Spleen (tissue), 7 donors: ENCODE data around the gene CCR9.

Experiments used
- POLR2A ChIP-seq, 3 donors: fragments of 450-650 bp; IDR thresholded peaks; one replicate each; pipeline ENCODE4 v1.5.1; 2017; ENCODE audit warnings: antibody characterized with exemption in 3 of 3, mild to moderate bottlenecking in 1 of 3
- POLR2AphosphoS5 ChIP-seq, 3 donors: sonication (generic); formaldehyde crosslinking; IDR thresholded peaks; one replicate each; pipeline ENCODE4 v1.5.1; 2017; ENCODE audit warnings: antibody characterized with exemption in 3 of 3
- TF ChIP-seq, protein P1 (sequence below), 11 experiments: fragments of 200-600 bp in 7 of 11; fragments of 450-650 bp in 4 of 11; sonication (generic) in 4 of 11; IDR thresholded peaks in 8 of 11; conservative IDR thresholded peaks in 3 of 11; 1 replicate in 7 of 11; 2 replicates in 4 of 11; pipeline versions ENCODE4 v1.4.0 to v1.8.0; 2016 to 2021; ENCODE audit warnings: antibody characterized with exemption in 11 of 11, inconsistent platforms in 4 of 11, mild to moderate bottlenecking in 1 of 11
- donor health status: DM: no; HTN: no; CAD: no; lungs with moderate emphysema.
- donor health status: DM: no; HTN: no; CAD: no.
- donor health status: DM: no; HTN: no; CAD: no.

DNA sequence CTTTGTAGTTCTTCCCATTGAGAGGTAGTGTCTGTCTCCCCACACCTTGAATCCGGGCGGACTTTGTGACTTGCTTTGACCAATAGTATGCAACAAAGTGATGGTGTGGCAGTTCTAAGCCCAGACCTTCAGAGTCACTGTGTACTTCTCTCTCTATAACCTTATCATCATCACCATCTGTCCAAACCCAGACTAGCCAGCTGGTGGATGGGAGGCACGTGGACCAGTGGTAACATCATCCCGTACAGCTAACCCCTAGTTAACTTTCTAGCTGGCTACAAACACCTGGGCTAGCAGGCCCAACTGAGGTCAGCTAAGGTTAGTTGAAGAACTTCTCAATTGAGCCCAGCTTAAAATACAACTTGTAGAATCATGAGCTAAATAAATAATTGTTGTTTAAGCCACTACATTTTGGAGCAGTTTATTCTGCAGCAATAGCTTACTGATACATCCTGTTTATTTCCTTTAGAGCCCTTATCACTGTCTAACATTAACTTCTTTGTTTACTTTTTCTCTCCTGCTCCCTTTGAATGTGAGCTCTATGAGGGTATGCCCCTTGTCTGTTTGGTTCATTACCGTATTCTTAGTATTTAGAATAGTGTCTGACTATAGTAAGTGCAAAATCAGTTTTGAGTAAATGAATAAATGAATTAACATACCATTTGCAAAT lies 11.5 kb upstream of the CCR9 start:
- TF ChIP-seq, protein P1, sequence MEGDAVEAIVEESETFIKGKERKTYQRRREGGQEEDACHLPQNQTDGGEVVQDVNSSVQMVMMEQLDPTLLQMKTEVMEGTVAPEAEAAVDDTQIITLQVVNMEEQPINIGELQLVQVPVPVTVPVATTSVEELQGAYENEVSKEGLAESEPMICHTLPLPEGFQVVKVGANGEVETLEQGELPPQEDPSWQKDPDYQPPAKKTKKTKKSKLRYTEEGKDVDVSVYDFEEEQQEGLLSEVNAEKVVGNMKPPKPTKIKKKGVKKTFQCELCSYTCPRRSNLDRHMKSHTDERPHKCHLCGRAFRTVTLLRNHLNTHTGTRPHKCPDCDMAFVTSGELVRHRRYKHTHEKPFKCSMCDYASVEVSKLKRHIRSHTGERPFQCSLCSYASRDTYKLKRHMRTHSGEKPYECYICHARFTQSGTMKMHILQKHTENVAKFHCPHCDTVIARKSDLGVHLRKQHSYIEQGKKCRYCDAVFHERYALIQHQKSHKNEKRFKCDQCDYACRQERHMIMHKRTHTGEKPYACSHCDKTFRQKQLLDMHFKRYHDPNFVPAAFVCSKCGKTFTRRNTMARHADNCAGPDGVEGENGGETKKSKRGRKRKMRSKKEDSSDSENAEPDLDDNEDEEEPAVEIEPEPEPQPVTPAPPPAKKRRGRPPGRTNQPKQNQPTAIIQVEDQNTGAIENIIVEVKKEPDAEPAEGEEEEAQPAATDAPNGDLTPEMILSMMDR (IDR thresholded peaks at IDR 0.05 in 8 of 11, conservative IDR thresholded peaks at IDR 0.05 in 3 of 11) = no peak
- no peak for TF ChIP-seq POLR2AphosphoS5 (IDR thresholded peaks at IDR 0.05)
- TF ChIP-seq POLR2A (IDR thresholded peaks at IDR 0.05) = no peak
